Kidney epithelial cell (primary cell): ENCODE data around the gene ZNF692. TPM values are rescaled to one million over a fixed set of nuclear protein-coding genes. Genes with fewer than 3 reads are reported as not detected.
"Not testable (repeated sequence)": the region's sequence is repeated elsewhere in the genome, so short reads cannot be mapped to it uniquely, and the experiment has no call there.

ENCODE experiments used
- DNase-seq: peaks from one replicate; pipeline ENCODE4 v3.0.0-alpha.2; 2010; ENCODE audit warnings: low read depth
- H3K27me3 ChIP-seq: 2 replicates; pipeline ENCODE4 v1.6.0; 2011; ENCODE audit warnings: low read length; ENCODE audit not compliant: control insufficient read depth, insufficient read depth
- H3K36me3 ChIP-seq: 2 replicates; pipeline ENCODE4 v1.5.1; 2011; ENCODE audit warnings: low read length; ENCODE audit not compliant: control insufficient read depth, insufficient read depth
- H3K4me3 ChIP-seq: 2 replicates; pipeline ENCODE4 v1.5.1; 2011; ENCODE audit warnings: low read depth, mild to moderate bottlenecking, control low read depth, low read length
- total RNA-seq: library from RNA; depleted of rRNA; stranded (reverse); fragments of >200 nt; gene quantifications from 2 replicates; pipeline ENCODE4 v1.2.3, GENCODE V29; 2015
- TF ChIP-seq, protein P1 (sequence below): IDR thresholded peaks from 2 replicates; pipeline ENCODE4 v1.5.1; 2011; ENCODE audit warnings: mild to moderate bottlenecking, moderate library complexity, low read length, control low read depth, inconsistent platforms; ENCODE audit not compliant: insufficient read depth, poor library complexity, severe bottlenecking

Gene ZNF692
- total RNA-seq, 1 donor from 2014 or later, result 20.4 TPM

DNA sequence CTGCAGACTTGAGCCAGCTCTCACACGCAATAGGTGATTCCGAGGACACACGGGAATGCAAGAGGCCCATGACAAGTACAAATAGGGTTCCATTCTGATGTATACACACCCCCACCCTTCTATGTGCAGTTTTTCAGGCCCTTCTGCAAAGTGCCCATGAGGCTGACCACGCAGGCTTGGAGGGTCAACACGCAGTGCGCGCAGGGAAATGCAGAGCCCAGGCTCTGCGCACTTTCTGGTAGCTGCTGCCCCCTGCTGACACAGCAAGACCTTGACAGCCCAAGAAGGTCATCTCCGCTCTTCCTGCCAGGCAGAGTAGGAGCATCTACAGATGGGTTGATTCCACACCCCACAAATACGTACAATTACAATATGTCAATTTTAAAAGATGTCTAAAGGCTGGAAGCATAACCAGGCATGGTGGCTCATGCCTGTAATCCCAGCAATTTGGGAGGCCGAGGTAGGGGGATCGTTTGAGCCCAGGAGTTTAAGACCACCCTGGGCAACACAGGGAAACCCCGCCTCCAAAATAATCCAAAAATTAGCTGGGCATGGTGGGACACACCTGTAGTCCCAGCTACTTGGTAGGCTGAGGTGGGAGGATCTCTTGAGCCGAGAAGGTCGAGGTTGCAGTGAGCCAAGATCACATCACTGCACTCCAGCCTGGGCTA lies 51.7 kb downstream of the ZNF692 start:
- Histone ChIP-seq H3K36me3 (no peaks in the 10 kb centered on the region), H3K4me3 (no peak overlapping the region), H3K27me3 (no peaks in the 10 kb centered on the region)
- no peak for DNase-seq
- TF ChIP-seq, protein P1, sequence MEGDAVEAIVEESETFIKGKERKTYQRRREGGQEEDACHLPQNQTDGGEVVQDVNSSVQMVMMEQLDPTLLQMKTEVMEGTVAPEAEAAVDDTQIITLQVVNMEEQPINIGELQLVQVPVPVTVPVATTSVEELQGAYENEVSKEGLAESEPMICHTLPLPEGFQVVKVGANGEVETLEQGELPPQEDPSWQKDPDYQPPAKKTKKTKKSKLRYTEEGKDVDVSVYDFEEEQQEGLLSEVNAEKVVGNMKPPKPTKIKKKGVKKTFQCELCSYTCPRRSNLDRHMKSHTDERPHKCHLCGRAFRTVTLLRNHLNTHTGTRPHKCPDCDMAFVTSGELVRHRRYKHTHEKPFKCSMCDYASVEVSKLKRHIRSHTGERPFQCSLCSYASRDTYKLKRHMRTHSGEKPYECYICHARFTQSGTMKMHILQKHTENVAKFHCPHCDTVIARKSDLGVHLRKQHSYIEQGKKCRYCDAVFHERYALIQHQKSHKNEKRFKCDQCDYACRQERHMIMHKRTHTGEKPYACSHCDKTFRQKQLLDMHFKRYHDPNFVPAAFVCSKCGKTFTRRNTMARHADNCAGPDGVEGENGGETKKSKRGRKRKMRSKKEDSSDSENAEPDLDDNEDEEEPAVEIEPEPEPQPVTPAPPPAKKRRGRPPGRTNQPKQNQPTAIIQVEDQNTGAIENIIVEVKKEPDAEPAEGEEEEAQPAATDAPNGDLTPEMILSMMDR, result peak; percentile 79

DNA sequence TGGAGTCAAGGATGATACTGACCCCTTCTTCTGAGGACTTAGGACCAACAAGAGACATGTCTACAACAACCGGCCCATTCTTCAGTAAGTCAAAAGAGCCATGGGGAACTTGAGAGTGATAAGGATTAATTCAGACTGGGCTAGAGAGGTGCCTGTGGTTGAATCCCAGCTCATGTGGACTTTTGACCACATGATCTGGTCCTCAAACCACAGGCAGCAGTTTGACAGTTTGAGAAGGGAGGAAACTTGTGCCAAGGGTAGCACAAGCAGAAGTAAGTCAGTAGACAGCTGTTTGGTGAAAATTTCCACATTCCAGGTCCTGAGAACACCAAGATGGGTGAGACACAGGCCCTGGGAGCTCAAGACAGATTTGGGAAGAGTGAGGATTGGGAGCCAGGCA lies 53.0 kb downstream of the ZNF692 start:
- H3K4me3 ChIP-seq, result no peak overlapping the region
- H3K27me3 ChIP-seq, result no peaks in the 10 kb centered on the region
- no peaks in the 10 kb centered on the region for H3K36me3 ChIP-seq
- DNase-seq, result no peak
- TF ChIP-seq, protein P1, result no peak

DNA sequence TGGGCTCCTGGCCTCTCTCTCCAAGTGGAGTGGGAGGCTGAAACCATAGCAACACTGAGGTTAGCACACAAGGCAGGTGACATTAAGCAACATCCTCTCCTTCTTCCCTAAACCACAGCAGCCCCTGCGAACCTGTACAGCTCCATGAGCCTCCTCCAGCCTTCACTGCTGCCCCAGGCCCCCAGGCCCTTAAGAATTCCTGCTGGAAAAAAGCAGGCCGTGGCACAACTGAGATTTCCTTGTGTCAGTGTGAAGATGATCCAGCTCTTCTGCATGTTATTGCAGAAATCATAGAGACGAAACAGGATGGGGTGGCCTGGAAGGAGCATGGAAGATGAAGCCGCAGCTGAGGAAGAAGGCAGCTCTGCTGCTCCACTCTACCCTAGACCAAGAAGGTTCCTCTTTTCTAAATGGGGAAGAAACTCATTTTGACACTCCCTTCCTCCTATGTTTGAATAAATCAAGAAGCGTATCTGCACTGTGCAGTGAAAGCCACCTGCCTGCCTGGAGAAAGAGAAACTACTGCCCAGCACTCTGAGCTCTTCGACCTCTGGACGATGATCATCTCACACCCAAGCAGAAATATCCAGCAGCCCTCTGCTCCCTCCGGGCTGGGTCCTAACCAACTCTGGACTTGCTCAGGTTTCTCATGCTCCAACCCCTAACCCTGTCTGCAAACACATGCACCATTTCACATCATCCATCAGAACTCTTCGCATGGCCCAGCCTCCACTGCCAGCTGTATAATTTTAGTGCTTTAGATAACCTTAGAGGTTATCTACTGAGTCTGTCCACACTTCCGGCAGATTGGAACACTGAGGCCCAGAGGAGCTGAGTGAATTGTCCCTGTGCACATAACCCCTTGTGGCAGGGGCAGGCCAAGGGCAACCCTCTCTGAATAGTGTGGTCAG lies 53.9 kb downstream of the ZNF692 start:
- DNase-seq, result no peak
- H3K36me3 ChIP-seq, result no peaks in the 10 kb centered on the region
- no peaks in the 10 kb centered on the region for H3K27me3 ChIP-seq
- TF ChIP-seq, protein P1, result no peak
- no peak overlapping the region for H3K4me3 ChIP-seq

DNA sequence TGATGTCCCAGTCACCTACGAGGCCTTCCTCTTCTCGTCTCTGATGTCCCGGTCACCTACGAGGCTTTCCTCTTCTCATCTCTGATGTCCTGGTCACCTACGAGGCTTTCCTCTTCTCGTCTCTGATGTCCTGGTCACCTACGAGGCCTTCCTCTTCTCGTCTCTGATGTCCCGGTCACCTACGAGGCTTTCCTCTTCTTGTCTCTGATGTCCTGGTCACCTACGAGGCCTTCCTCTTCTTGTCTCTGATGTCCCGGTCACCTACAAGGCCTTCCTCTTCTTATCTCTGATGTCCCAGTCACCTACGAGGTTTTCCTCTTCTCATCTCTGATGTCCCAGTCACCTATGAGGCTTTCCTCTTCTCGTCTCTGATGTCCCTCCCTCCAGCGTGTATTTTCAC lies 55.4 kb downstream of the ZNF692 start:
- not testable (repeated sequence) for H3K27me3 ChIP-seq, H3K4me3 ChIP-seq, DNase-seq

DNA sequence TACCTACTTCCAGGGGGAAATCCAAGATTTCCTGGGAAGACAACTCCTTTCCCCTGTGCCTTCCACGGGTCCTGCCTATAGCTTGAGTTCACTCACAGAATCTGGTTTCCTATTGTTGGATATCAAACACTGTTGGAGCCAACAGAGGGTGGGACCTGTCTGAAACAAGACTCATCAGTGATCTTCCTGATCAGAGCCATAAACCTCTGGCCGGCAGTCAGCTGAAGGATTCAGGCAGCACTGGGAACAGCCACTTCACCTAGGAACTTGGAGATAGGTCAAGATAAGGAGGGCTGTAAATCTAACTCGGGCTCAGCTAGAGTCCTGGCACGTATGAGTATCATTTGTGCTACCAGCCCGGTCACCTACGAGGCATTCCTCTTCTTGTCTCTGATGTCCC lies 56.4 kb downstream of the ZNF692 start:
- DNase-seq, result no peak
- no peak overlapping the region for H3K4me3 ChIP-seq
- TF ChIP-seq, protein P1, result no peak
- no peaks in the 10 kb centered on the region for H3K27me3 ChIP-seq
- H3K36me3 ChIP-seq, result no peaks in the 10 kb centered on the region

More for the DNA sequence above, 55.4 kb downstream of the ZNF692 start:
- H3K36me3 ChIP-seq, result not testable (repeated sequence)

DNA sequence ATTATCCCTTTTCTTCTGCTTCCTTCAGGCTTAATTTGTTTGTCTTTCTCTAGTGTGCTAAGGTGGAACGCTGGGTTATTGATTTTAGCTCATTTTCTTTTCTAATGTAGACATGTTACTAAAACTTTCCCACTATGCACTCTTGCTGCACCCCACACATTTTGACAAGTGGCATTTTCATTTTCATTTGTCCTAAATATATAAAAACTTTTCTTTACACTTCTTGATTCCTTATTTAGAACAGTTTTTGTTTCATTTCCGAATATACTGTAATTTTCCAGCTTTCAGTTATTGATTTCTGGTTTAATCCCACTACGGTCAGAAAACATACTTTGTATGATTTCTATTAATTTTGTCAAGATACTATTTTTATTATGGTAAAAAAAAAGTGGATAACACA lies 58.4 kb downstream of the ZNF692 start:
- Histone ChIP-seq H3K36me3 (no peaks in the 10 kb centered on the region), H3K4me3 (no peak overlapping the region), H3K27me3 (no peaks in the 10 kb centered on the region)
- no peak for DNase-seq
- TF ChIP-seq, protein P1, result no peak
